Natural killer cell (primary cell): ENCODE measurements around the gene ZBTB9. TPM values are rescaled to one million over a fixed set of nuclear protein-coding genes. Genes with fewer than 3 reads are reported as not detected.

ENCODE experiments used
- ATAC-seq, 3 donors: fragments of 150-1000 bp in 2 of 3; fragments of 200-7000 bp in 1 of 3; cut with Tn5 transposase; 1 replicate in 1 of 3; 2 replicates in 2 of 3; pipeline ENCODE4 v1.10.0; 2021; ENCODE audit warnings: mild to moderate bottlenecking in 2 of 3, moderate library complexity in 2 of 3
- DNase-seq, 2 donors: peaks; one replicate each; pipeline versions ENCODE4 v3.0.0 to v3.0.0-alpha.2; 2013 to 2021; ENCODE audit warnings: mixed read lengths in 1 of 2
- H3K27ac ChIP-seq: one replicate; pipeline ENCODE4 v1.5.1; 2013; ENCODE audit warnings: mild to moderate bottlenecking, low read length
- H3K27me3 ChIP-seq: one replicate; pipeline ENCODE4 v1.6.1; 2013; ENCODE audit warnings: low read length; ENCODE audit not compliant: control insufficient read depth, insufficient read depth
- H3K36me3 ChIP-seq: one replicate; pipeline ENCODE4 v1.6.1; 2013; ENCODE audit warnings: low read length; ENCODE audit not compliant: control insufficient read depth, insufficient read depth
- H3K4me1 ChIP-seq: one replicate; pipeline ENCODE4 v1.6.1; 2013; ENCODE audit warnings: low read length; ENCODE audit not compliant: control insufficient read depth, insufficient read depth
- H3K4me3 ChIP-seq: one replicate; pipeline ENCODE4 v1.5.1; 2013; ENCODE audit warnings: low read length
- H3K9me3 ChIP-seq: one replicate; pipeline ENCODE4 v1.6.1; 2013; ENCODE audit warnings: low read length; ENCODE audit not compliant: control insufficient read depth, insufficient read depth
- H3K27ac Mint-ChIP-seq, 2 donors: one replicate each; pipeline ENCODE4 v1.8.0; 2022; ENCODE audit warnings: mild to moderate bottlenecking in 2 of 2, mixed read lengths in 2 of 2, moderate library complexity in 1 of 2
- H3K27me3 Mint-ChIP-seq, 2 donors: one replicate each; pipeline ENCODE4 v1.8.0; 2022; ENCODE audit warnings: low read depth in 2 of 2, mixed read lengths in 2 of 2
- H3K36me3 Mint-ChIP-seq: one replicate; pipeline ENCODE4 v1.8.0; 2022; ENCODE audit warnings: mixed read lengths
- H3K4me1 Mint-ChIP-seq, 2 donors: one replicate each; pipeline ENCODE4 v1.8.0; 2022; ENCODE audit warnings: mixed read lengths in 2 of 2
- H3K4me3 Mint-ChIP-seq: one replicate; pipeline ENCODE4 v1.8.0; 2022; ENCODE audit warnings: mild to moderate bottlenecking, moderate library complexity, mixed read lengths
- H3K9me3 Mint-ChIP-seq, 2 donors: one replicate each; pipeline ENCODE4 v1.8.0; 2022; ENCODE audit warnings: mixed read lengths in 2 of 2
- CTCF ChIP-seq: fragments of 200-600 bp; IDR thresholded peaks from one replicate; pipeline ENCODE4 v1.8.0; 2022; ENCODE audit warnings: antibody characterized with exemption
- WGBS: methylation state at CpG from one replicate; pipeline ENCODE4 v1.1.7; 2013; ENCODE audit warnings: missing lambda C conversion rate; ENCODE audit not compliant: insufficient coverage; 5-methylcytosine and 5-hydroxymethylcytosine counted together
- intact Hi-C: fragments of 100-400 bp; cut with micrococcal nuclease; formaldehyde crosslinking; loops from one replicate; pipeline ENCODE4 v1.14.2; 2022
- total RNA-seq, 4 donors: library from RNA; stranded (reverse); fragments of 120-200 nt in 1 of 4; gene quantifications; one replicate each; pipeline versions ENCODE4 v1.2.3 to v1.2.4, GENCODE V29; 2013 to 2022

Gene ZBTB9
- total RNA-seq, 3 donors from 2014 or later (not counting 1 experiment from before 2014, with no cell fraction given) = 3.8 to 5.1 (median 3.9) TPM

- no peak for TF ChIP-seq CTCF
- 98% methylated on average over 16 of the region's 17 CpGs for WGBS
- Histone ChIP-seq H3K4me1 (peaks cover 23% of the 10 kb centered on the region), H3K36me3 (no peaks in the 10 kb centered on the region), H3K27ac (no peak overlapping the region), H3K4me3 (no peak overlapping the region), H3K27me3 (no peaks in the 10 kb centered on the region), H3K9me3 (no peaks in the 10 kb centered on the region)
- intact Hi-C loops = no loop called here
- no peak for DNase-seq
- H3K4me3 Mint-ChIP-seq = no peak overlapping the region
- peaks cover 11 to 12% of the 10 kb centered on the region in 2 donors for H3K4me1 Mint-ChIP-seq
- H3K36me3 Mint-ChIP-seq = no peaks in the 10 kb centered on the region
- no peaks in the 10 kb centered on the region for H3K27me3 Mint-ChIP-seq
- H3K9me3 Mint-ChIP-seq = no peaks in the 10 kb centered on the region
- no peak for ATAC-seq
- peak overlapping the region; percentile 26 to 41 for H3K27ac Mint-ChIP-seq
Measured at GRCh38 chr6:33406126-33406525, 48.2 kb upstream of the ZBTB9 start.

- Mint-ChIP-seq H3K9me3 (no peaks in the 10 kb centered on the region), H3K27ac (peak overlapping the region in 1 of 2 donors; percentile 100), H3K4me1 (peaks cover 18 to 20% of the 10 kb centered on the region in 2 donors), H3K36me3 (no peaks in the 10 kb centered on the region), H3K4me3 (no peak overlapping the region), H3K27me3 (no peaks in the 10 kb centered on the region)
- no peak for ATAC-seq
- intact Hi-C loops = no loop called here
- H3K9me3 ChIP-seq = no peaks in the 10 kb centered on the region
- peaks cover 34% of the 10 kb centered on the region for H3K4me1 ChIP-seq
- H3K27me3 ChIP-seq = no peaks in the 10 kb centered on the region
- 85% methylated on average over 5 of the region's 5 CpGs for whole genome bisulfite sequencing
- H3K27ac ChIP-seq = no peak overlapping the region
- no peak for TF ChIP-seq CTCF
- no peak overlapping the region for H3K4me3 ChIP-seq
- peak in 1 of 2 donors; percentile 51 for DNase-seq
- H3K36me3 ChIP-seq = peaks cover under 1% of the 10 kb centered on the region
Measured at GRCh38 chr6:33407132-33407718, 47.2 kb upstream of the ZBTB9 start.

GRCh38 chr6:33410050-33410710 is 44.2 kb upstream of the ZBTB9 start:
- H3K27ac Mint-ChIP-seq = peak overlapping the region; percentile 100
- H3K4me3 Mint-ChIP-seq = peak overlapping the region; percentile 92
- intact Hi-C loops = loop anchor here (1.0 to 5.0 kb wide), 6 partner anchors 8 to 208 kb away; partner anchors contain the start of genes CUTA, HSD17B8, KIFC1 and RXRB
- H3K36me3 Mint-ChIP-seq = no peaks in the 10 kb centered on the region
- H3K4me1 Mint-ChIP-seq = peaks cover 38 to 48% of the 10 kb centered on the region in 2 donors
- no peak for TF ChIP-seq CTCF
- Histone ChIP-seq H3K9me3 (no peaks in the 10 kb centered on the region), H3K27ac (peak overlapping the region; percentile 98), H3K27me3 (no peaks in the 10 kb centered on the region), H3K36me3 (peaks cover 28% of the 10 kb centered on the region), H3K4me3 (peak overlapping the region; percentile 84), H3K4me1 (peaks cover 54% of the 10 kb centered on the region)
- under 1% methylated on average over 62 of the region's 65 CpGs for WGBS
- ATAC-seq (peak; percentile 69 to 86 (median 74)), DNase-seq (peak; percentile 95 to 98)
- no peaks in the 10 kb centered on the region for H3K27me3 Mint-ChIP-seq
- H3K9me3 Mint-ChIP-seq = no peaks in the 10 kb centered on the region
